RWPE2 (cell line): ENCODE results near the gene CRB1.

Experiments
- ATAC-seq: fragments of 200-7000 bp; cut with Tn5 transposase; 3 replicates; pipeline ENCODE4 v1.9.1; 2021; ENCODE audit warnings: low read depth
- DNase-seq: peaks from one replicate; pipeline ENCODE4 v3.0.0-alpha.2; 2020; ENCODE audit warnings: low spot score
- H3K27ac ChIP-seq: fragments of 450-650 bp; 2 replicates; pipeline ENCODE4 v1.5.1; 2017; ENCODE audit warnings: mild to moderate bottlenecking; ENCODE audit not compliant: poor library complexity, severe bottlenecking
- H3K27me3 ChIP-seq: fragments of 250-450 bp; sonication (Bioruptor Pico); 2 replicates; pipeline ENCODE4 v1.5.1; 2021; ENCODE audit warnings: mild to moderate bottlenecking, moderate library complexity; ENCODE audit not compliant: insufficient read depth, poor library complexity, severe bottlenecking
- H3K36me3 ChIP-seq: fragments of 250-450 bp; sonication (Bioruptor Pico); 2 replicates; pipeline ENCODE4 v1.5.1; 2020; ENCODE audit warnings: low read depth, mild to moderate bottlenecking, moderate library complexity
- H3K4me1 ChIP-seq: fragments of 250-450 bp; sonication (Bioruptor Pico); 2 replicates; pipeline ENCODE4 v1.5.1; 2021; ENCODE audit warnings: mild to moderate bottlenecking, moderate library complexity; ENCODE audit not compliant: insufficient read depth, poor library complexity, severe bottlenecking
- H3K4me3 ChIP-seq: fragments of 250-450 bp; sonication (Bioruptor Pico); 2 replicates; pipeline ENCODE4 v1.5.1; 2021; ENCODE audit warnings: mild to moderate bottlenecking, moderate library complexity; ENCODE audit not compliant: severe bottlenecking
- H3K9me3 ChIP-seq: fragments of 250-450 bp; sonication (Bioruptor Pico); 2 replicates; pipeline ENCODE4 v1.5.1; 2021; ENCODE audit warnings: mild to moderate bottlenecking, moderate library complexity; ENCODE audit not compliant: severe bottlenecking
- CTCF ChIP-seq: fragments of 450-650 bp; IDR thresholded peaks from one replicate; pipeline ENCODE4 v1.5.1; 2017; ENCODE audit warnings: mild to moderate bottlenecking, moderate library complexity; ENCODE audit not compliant: poor library complexity, severe bottlenecking

CRB1 gene

DNA sequence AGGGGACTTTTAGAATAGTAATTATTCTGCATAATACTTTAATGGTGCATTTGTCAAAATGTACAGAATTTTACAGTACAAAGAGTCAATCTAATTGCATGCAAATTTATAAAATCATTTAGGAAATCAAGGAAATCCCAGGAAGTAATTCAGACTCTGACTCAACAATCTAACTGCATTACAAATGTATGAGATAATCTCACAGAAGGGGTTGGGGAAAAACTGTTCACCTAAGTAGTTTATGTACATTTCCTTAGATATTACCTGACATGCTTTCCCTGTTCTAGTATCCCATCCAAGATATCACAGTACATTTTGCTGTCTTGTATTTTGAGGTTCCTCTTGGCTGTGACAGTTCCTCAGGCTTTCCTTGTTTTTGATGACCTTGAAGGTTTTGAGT is 4.7 kb downstream of the CRB1 start:
- Histone ChIP-seq H3K9me3 (no peaks in the 10 kb centered on the region), H3K4me3 (no peak overlapping the region), H3K27ac (peak overlapping the region; percentile 35), H3K27me3 (no peaks in the 10 kb centered on the region), H3K4me1 (peaks cover 5% of the 10 kb centered on the region), H3K36me3 (no peaks in the 10 kb centered on the region)
- no peak for TF ChIP-seq CTCF
- ATAC-seq (peak; percentile 73), DNase-seq (no peak)

DNA sequence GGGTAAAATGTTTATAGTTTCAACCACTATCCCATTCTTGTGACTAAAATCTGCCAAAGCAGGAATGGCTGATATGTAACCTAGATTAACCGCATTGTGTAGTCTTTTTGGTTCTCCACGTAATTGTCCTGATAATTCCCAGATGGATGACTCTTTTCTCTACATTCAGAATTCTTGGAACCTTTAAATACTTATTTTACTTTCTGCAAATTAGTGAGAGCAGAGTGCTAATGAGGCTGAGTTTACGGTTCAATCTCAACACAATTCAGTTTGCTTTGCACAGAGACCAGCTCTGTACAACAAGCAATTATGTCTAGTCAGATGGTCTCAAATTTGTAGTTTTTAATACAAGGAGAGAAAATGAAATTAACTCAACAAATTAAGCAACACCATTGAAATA is 9.1 kb downstream of the CRB1 start:
- no peak for ATAC-seq
- no peak for TF ChIP-seq CTCF
- Histone ChIP-seq H3K36me3 (no peaks in the 10 kb centered on the region), H3K9me3 (no peaks in the 10 kb centered on the region), H3K4me3 (no peak overlapping the region), H3K4me1 (peaks cover 5% of the 10 kb centered on the region), H3K27me3 (no peaks in the 10 kb centered on the region), H3K27ac (no peak overlapping the region)
- DNase-seq = no peak

- ATAC-seq = no peak
- DNase-seq = no peak
- Histone ChIP-seq H3K27me3 (no peaks in the 10 kb centered on the region), H3K4me3 (no peak overlapping the region), H3K27ac (no peak overlapping the region), H3K36me3 (no peaks in the 10 kb centered on the region), H3K9me3 (no peaks in the 10 kb centered on the region), H3K4me1 (no peaks in the 10 kb centered on the region)
- TF ChIP-seq CTCF = no peak
Observed at GRCh38 chr1:197284325-197284724, 16.3 kb downstream of the CRB1 start.

GRCh38 chr1:197284966-197285365 is 16.9 kb downstream of the CRB1 start:
- Histone ChIP-seq H3K9me3 (no peaks in the 10 kb centered on the region), H3K4me1 (no peaks in the 10 kb centered on the region), H3K27me3 (no peaks in the 10 kb centered on the region), H3K4me3 (no peak overlapping the region), H3K27ac (no peak overlapping the region), H3K36me3 (no peaks in the 10 kb centered on the region)
- no peak for ATAC-seq
- no peak for TF ChIP-seq CTCF
- DNase-seq = no peak

GRCh38 chr1:197285526-197286205 is 17.6 kb downstream of the CRB1 start:
- Histone ChIP-seq H3K27ac (no peak overlapping the region), H3K4me3 (no peak overlapping the region), H3K4me1 (no peaks in the 10 kb centered on the region), H3K27me3 (no peaks in the 10 kb centered on the region), H3K9me3 (no peaks in the 10 kb centered on the region), H3K36me3 (no peaks in the 10 kb centered on the region)
- no peak for TF ChIP-seq CTCF
- DNase-seq (no peak), ATAC-seq (peak; percentile 76)
